ENCODE measurements around the gene L3MBTL3. TPM values are rescaled to one million over a fixed set of nuclear protein-coding genes. Genes with fewer than 3 reads are reported as not detected.

Gene L3MBTL3
- total RNA-seq: 3.2 and 4.1 TPM in 2 replicates

GRCh38 chr6:130018292-130018743 lies at the start of gene L3MBTL3:
TSS of gene L3MBTL3 (plus strand) at chr6:130018581. CDS start at chr6:130042700, 24,119 bp downstream.

Other genes starting within 250 kb of the L3MBTL3 start
- not detected in 2 replicates for gene TMEM244, start 157.3 kb upstream of the L3MBTL3 start, total RNA-seq
- gene SAMD3, start 204.4 kb downstream of the L3MBTL3 start, total RNA-seq: 0.78 TPM in 1 of 2 replicates, not detected in the other

All from cardiac ventricle fibroblast (primary cell).